Measurements from ENCODE around the gene WNT16.
"Not testable (repeated sequence)": the region's sequence is repeated elsewhere in the genome, so short reads cannot be mapped to it uniquely, and the experiment has no call there.

The WNT16 gene

DNA sequence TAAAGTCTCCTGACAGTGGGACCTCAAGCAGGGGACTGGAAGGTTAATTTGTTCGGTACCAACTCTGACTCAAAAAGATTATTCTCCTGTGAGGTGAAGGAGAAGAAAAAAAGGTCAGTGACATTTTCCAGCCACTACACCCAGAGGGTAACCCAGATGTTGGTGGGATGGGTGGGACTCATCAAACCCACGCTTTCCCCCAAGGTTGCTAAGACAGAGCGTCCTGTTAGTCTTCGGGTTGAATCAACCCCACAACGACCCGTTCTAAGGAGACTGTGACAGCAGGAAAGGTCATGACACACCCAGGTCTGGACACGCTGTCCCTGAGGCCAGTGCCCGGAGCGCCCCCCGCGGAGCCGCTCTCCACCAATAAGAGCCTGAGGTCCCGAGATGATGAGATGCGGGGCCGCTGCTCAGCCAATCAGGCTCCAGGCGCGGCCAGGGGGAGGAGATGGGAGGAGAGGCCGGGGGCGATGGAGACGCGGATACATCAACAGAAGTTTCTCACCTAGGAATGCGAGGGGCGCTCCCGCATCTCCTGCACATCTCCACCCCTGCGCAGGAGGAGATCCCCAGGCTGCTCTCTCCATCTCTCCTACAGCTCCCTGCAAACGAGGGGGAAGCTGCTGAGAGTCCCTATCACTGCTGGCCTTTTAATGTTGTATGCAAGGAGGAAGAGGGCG, at the start of gene WNT16:
Gene WNT16 (plus strand): TSS at position 493 of the 683 bp plus-strand sequence. CDS start 293 bp downstream, outside the sequence.
- no peak for DNase-seq (ENCODE audit: low read depth)

- DNase-seq (ENCODE audit: low read depth) = no peak
These were observed 49.7 kb upstream of the WNT16 start for GRCh38 chr7:121279060-121279620.

GRCh38 chr7:121279822-121280221, 49.0 kb upstream of the WNT16 start:
- DNase-seq (ENCODE audit: low read depth) = no peak

- DNase-seq (ENCODE audit: low read depth) = no peak
These were observed 48.1 kb upstream of the WNT16 start for GRCh38 chr7:121280656-121281055.

DNA sequence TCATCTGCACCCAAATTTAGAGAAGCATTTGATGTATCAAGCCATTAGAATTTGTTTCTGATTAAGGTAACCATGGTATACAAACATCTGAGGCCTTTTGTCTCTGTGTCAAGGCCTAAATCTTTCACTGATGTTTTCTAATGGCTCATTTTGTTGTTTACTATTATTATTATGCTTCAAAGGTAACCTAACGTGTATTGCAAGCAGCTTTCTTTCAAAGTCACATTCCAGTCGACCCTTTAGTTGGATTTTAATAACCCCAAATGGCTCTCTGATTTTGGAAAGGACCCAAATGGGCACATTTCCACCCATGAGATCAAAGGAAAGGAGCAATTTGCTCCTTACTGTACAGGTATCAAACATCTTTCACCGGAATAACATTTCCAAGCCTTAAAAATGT, 46.7 kb upstream of the WNT16 start:
- no peak for DNase-seq (ENCODE audit: low read depth)

DNA sequence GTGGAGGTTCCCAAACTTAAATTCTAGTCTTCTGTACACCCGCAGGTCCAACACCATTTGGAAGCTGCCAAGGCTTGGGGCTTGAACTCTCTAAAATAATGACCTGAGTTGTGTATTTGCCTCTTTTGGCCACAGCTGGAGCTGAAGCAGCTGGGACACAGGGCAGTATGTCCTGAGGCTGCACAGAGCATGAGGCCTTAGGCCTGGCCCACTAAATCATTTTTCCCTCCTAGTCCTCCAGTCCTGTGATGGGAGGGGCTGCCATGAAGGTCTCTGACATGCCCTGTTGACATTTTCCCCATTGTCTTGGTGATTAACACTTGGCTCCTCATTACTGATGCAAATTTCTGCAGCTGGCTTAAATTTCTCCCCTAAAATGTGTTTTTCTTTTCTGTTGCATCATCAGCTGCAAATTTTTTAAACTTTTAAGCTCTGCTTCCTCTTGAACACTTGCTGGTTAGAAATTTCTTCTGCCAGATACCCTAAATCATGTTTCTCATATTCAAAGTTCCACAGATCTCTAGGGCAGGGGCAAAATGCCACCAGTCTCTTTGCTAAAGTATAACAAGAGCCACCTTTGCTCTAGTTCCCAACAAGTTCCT, 43.6 kb upstream of the WNT16 start:
- DNase-seq (ENCODE audit: low read depth) = no peak

DNA sequence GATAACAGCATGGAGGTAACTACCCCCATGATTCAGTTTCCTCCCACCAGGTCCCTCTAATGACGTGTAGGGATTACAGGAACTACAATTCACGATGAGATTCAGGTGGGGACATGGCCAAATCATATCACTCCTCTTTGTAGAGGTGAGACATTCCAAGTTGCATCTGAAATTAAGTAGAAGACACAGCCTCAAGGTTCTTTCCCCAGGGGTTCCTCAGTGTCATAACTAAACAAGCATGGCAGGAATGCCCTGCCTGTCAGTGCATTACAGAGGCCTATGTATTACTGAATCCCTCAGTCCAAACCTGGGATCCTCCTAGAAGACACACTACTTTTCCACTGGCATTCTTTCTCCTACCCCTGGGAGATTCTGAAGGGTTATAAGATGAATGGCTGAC, 42.6 kb upstream of the WNT16 start:
- no peak for DNase-seq (ENCODE audit: low read depth)

GRCh38 chr7:121286742-121287734, 41.8 kb upstream of the WNT16 start:
- no peak for DNase-seq (ENCODE audit: low read depth)

DNA sequence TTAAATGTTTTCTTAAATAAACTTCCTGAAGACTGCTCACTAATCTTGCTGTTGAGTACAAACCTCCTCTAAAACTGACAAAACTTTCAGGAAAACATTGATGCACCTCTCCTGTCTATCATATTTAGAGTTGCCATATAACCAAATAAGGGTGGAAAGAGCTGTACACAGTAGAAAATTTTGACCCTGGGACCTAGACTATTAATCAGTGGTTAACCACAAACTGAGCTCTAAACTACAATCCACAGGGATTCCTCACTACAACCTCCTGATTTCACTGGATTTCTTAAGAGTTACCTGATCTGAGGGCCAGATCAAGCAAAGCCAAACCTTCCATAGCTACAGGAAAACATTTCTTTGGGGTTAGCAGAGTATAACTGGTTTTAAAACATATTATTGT, 39.9 kb upstream of the WNT16 start:
- no peak for DNase-seq (ENCODE audit: low read depth)

GRCh38 chr7:121289930-121290329, 38.9 kb upstream of the WNT16 start:
- DNase-seq (ENCODE audit: low read depth) = not testable (repeated sequence)

- DNase-seq (ENCODE audit: low read depth) = no peak
These were observed 34.3 kb upstream of the WNT16 start for GRCh38 chr7:121294448-121294992.

- DNase-seq (ENCODE audit: low read depth) = no peak
These were observed 31.0 kb upstream of the WNT16 start for GRCh38 chr7:121297843-121298242.

DNA sequence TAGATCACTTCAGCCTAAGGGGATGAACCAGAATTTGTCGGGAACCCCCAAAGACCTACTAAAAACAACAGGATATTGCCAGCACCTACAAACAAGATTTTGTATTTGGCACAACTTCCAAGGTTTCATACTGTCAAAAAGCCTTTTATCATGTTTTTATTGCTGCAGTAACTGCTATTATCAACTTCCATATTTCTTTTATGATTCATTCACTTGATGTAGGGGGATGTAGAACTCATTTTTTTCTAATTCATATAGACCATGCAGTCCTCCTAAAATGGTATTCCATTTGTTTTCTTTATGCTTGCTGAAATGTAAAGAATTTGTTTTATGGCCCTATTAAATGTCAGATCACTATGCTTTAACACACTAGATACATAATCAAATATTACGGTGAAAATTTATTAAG, 30.0 kb upstream of the WNT16 start:
- no peak for DNase-seq (ENCODE audit: low read depth)

- DNase-seq (ENCODE audit: low read depth) = no peak
These were observed 27.9 kb upstream of the WNT16 start for GRCh38 chr7:121300685-121301420.

DNA sequence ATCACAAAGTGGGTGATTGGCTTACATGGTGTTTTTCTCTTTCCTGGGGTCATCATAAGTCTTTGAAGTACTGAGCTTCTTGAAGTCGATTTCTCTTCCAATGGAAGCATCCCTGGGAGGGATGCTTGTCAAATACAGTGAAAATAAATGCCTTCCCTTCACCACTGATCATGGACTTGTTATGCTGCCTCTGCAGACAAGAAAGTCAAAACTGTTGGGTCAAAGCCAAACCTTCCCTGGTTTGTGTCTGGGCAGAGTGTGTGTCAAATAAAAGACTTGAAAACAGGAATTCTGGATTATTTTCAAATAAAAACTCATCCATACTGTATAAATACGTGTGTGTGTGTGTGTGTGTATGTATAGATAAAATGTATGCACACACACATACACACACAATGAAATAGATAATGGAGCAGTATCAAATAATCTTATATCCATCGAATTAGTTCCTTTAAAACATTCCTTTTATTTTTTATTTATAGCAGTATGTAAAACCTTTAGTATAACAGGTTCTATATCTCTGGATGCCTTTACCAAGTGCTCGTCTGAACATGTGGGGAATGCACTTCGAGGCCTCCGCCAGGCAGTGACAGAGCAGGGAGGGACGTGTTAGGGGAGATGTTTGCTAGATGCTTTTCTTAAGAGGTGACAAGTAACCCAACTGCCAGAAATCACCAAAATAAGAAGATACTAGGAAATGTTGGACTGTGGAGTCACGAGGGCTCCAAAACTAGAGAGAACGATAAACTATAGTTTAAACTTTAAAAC, 27.2 kb upstream of the WNT16 start:
- no peak for DNase-seq (ENCODE audit: low read depth)

- DNase-seq (ENCODE audit: low read depth) = no peak
These were observed 26.5 kb upstream of the WNT16 start for GRCh38 chr7:121302214-121302745.

GRCh38 chr7:121303422-121304101, 25.2 kb upstream of the WNT16 start:
- no peak for DNase-seq (ENCODE audit: low read depth)

GRCh38 chr7:121304102-121304658, 24.6 kb upstream of the WNT16 start:
- DNase-seq (ENCODE audit: low read depth) = no peak

- peak; percentile 36 for DNase-seq (ENCODE audit: low read depth)
These were observed 23.7 kb upstream of the WNT16 start for GRCh38 chr7:121305109-121305508.
